G401.6 (cell line): ENCODE data around the gene MYO1B.

Experiments used
- FAIRE-seq: peaks from 2 replicates; lab custom pipeline; 2012; peaks lifted over from hg19 to GRCh38; lab: Jason Lieb, UNC

The MYO1B gene

GRCh38 chr2:191362841-191363240, 117.6 kb downstream of the MYO1B start:
- no peak for FAIRE-seq

DNA sequence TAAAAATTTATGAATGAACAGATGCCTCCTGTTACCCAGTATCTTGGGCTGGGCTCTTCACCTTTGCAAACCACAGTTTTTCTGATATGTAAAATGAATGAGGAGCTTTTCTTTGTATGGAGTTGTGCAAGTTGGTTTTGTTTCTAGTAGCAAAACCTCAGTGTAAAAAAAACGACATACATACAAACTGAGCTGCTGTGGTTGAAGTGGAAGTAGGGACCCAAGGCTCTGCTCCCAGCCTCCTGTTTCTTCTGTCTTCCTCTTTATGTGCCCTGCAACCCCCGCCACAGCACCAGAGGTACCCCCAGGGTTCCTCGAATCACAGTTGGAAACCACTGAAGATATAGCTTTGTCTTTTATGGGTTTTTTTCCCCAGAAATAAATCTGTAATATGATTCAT, 118.1 kb downstream of the MYO1B start:
- FAIRE-seq, result no peak

GRCh38 chr2:191365089-191365488, 119.9 kb downstream of the MYO1B start:
- FAIRE-seq, result no peak

- FAIRE-seq, result no peak
These were observed 121.0 kb downstream of the MYO1B start for GRCh38 chr2:191366199-191366598.

DNA sequence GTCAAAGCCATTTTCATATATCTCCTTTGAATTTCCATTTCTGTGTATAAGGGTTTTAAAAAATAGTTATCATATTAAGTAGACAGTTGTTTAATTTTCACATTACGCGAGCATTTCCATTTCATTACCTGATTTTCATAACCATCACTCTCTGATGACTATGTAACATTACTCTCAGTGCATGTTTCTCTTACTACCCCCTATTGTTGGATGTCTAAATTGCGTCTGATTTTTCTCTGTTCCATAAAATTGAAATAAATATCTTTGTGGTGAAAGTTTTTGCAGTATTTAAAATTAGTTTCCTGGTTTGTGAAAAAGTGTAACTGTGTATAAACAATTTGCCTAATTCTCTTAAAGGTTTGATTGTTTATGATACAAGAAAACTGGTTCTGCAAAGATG, 123.8 kb downstream of the MYO1B start:
- FAIRE-seq, result no peak

GRCh38 chr2:191374366-191374765, 129.2 kb downstream of the MYO1B start:
- FAIRE-seq, result no peak

- no peak for FAIRE-seq
These were observed 129.7 kb downstream of the MYO1B start for GRCh38 chr2:191374939-191375338.

DNA sequence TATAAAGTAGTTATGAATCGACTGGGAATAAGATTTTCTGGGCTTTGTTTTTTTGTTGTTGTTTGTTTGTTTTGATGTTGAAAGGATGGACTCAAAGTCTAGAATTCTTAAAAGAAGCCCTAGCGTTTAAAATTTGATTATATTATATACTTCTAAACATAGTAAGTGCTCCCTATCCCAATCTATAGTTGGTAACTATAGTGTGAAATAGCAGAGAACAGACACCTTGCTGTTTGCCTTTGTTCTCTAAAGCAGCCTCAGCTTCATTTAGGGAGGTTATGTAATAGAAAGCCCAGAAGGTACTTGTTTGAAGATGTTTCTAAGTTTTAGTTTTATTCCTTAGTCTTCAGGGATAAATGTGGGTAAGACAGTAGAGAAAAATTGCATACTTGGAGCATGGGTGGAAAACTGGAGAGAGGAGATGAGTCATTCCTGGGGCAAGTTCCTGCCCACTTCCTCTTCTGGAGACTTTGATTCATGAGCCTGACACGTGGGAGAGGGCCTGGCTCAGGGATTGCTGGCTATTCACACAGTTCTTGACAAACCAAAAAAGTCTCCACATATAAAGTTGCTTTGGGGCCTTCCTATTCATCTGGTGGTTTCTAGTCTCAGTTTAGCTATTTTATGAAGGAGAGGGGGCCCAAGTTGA, 131.9 kb downstream of the MYO1B start:
- FAIRE-seq, result no peak

DNA sequence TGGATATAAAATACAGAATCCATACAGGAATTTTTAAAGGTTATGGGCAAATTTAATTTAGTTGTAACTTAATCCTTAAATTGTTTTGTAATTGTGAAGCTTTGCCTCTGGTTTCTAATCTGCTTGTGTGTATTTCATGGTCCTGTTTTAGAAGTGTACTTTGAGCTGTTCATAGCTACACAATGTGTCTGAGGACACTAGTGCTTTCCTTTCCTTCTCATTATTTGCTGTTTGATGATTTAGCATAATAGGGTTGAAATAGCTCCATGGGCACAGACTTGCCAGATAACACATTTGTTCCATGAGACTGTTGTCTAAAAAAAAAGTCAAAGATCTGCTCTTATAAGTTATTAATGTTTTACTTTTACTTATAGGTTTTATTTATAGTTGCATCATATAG, 134.2 kb downstream of the MYO1B start:
- FAIRE-seq, result no peak

- FAIRE-seq, result no peak
These were observed 137.6 kb downstream of the MYO1B start for GRCh38 chr2:191382801-191383200.

- no peak for FAIRE-seq
These were observed 138.3 kb downstream of the MYO1B start for GRCh38 chr2:191383486-191383885.

GRCh38 chr2:191384829-191385228, 139.6 kb downstream of the MYO1B start:
- no peak for FAIRE-seq

GRCh38 chr2:191385416-191386160, 140.4 kb downstream of the MYO1B start:
- FAIRE-seq, result no peak

GRCh38 chr2:191386938-191387536, 141.8 kb downstream of the MYO1B start:
- no peak for FAIRE-seq

DNA sequence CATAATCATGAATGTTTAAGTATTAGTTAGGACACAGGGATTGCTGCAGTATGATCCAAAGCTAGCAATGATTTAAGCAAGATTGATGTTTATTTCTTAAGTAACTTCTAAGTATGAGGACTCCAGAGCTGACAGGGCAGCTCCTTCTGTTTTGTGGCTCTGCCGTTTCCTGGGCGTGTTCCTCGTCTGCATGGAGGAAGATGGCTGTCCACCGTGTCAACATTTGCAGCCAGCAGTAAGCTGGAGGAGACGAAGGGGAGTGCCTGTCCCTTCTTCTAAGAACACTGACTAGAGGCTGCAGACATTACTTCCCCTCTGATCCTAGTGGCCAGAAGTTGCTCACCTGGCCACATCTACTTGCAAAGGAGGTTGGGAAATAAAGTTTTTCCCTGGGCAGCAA, 144.1 kb downstream of the MYO1B start:
- FAIRE-seq, result no peak

GRCh38 chr2:191391171-191391570, 146.0 kb downstream of the MYO1B start:
- FAIRE-seq, result no peak

- FAIRE-seq, result no peak
These were observed 148.8 kb downstream of the MYO1B start for GRCh38 chr2:191394043-191394442.

- FAIRE-seq, result no peak
These were observed 151.6 kb downstream of the MYO1B start for GRCh38 chr2:191396794-191397193.

GRCh38 chr2:191399601-191400000, 154.4 kb downstream of the MYO1B start:
- FAIRE-seq, result no peak

DNA sequence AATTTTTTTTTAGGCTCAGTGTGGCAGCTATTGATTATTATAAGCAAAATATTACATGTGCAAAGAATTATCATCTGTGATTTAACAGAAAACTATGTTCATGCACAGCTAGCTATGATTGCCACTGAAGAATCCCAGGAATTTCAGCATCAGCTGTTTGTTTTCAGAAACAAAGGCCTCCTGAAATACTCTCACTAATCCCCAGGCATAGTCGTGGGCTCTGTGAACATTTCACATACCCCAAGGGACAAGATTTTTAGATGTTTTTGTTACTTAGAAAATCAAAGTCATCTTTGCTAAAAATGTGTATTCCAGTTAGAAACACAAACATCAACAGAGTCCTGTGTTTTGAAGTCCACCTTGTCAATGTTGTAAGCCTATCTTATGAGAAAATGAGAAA, 156.1 kb downstream of the MYO1B start:
- no peak for FAIRE-seq

DNA sequence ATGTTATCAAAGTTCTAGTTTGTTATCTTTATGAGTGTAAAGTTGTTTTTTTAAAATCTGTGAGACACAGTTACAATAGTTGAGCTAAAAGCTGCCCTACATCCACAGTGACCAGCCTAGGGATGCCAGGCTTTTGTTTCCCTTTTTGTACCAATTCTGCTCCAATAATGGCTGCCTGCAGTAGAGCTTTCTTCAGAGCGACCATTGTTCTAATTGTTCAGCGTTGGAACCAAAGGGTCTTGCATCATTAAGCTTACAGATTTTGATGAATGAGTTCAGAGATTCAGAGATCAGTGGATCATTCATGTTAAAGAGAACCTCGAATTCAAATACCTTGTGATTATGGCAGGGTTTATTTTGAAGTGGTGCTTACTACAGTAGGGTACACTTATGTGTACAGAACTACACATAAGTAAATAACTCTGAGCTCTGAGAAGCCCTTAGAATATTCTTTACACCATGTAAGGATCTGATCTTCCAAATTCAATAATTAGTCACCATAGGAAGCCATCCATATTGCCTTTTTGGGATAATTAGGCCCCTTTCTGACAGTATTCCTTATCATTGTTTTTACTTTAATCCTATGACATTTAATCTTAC, 157.9 kb downstream of the MYO1B start:
- no peak for FAIRE-seq

DNA sequence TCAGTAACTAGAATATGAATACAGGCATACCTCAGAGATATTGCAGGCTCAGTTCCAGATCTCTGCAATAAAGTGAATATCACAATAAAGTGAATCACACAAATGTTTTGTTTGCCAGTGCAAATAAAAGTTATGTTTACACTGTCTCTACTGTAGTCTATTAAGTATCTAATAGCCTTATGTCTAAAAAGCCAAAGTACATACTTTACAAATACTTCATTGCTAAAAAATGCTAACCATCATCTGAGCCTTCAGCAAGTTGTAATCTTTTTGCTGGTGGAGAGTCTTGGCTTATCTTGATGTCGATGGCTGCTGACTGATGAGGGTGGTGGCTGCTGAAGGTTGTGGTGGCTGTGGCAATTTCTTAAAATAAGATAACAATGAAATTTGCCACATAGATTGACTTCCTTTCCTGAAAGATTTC, 159.4 kb downstream of the MYO1B start:
- FAIRE-seq, result no peak

DNA sequence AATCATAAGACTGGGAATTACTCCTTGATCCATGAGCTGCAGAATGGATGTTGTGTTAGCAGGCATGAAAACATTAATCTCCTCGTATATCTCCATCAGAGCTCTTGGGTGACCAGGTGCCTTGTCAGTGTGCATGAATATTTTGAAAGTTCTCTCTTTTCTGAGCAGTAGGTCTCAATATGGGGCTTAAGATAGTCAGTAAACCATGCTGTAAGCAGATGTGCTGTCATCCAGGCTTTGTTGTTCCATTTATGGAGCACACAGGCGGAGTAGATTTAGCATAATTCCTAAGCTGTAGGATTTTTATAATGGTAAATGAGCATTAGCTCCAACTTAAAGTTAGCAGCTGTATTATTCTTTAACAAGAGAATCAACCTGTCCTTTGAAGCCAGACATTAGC, 160.3 kb downstream of the MYO1B start:
- no peak for FAIRE-seq
